ENCODE results near the gene SEMA6C. TPM values are rescaled to one million over a fixed set of nuclear protein-coding genes. Genes with fewer than 3 reads are reported as not detected.

Gene SEMA6C
- total and polyA plus RNA-seq, 2 of the 8 experiments (the other 6 are each of a cell fraction or from before 2014, with no cell fraction given) = 12.2 to 15.7 TPM

DNA sequence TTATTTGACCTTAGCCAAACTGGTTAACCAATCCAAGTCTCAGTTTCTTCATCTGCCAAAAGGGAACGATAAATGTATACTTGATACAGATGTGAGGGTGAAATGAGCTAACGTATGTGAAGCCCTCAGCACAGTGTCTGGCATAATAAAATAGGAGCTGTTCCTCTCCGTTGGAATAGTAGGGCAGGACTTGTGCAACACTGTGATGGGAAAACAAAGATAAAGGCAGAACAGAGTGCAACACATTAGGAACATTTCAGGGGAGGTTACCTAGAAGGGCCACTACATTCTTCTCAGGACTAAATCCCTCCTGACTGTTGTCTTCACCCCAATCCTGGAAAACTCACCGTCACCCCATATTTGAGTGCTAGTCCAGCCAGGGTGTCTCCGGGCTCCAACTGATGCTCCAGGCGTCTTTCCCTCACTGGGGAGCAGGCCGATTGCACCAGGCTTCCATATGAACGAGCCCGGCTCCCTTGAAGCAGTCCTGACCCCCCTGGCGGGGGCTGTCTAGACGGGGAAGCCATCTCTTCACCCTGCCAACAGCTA, 18.4 kb upstream of the SEMA6C start:
- H3K23ac ChIP-seq (ENCODE audit: insufficient read length) = no peak overlapping the region
- no peak for TF ChIP-seq TCF12 (IDR thresholded peaks at IDR 0.05; ENCODE audit: low read depth, low read length)
- TF ChIP-seq, protein P1, sequence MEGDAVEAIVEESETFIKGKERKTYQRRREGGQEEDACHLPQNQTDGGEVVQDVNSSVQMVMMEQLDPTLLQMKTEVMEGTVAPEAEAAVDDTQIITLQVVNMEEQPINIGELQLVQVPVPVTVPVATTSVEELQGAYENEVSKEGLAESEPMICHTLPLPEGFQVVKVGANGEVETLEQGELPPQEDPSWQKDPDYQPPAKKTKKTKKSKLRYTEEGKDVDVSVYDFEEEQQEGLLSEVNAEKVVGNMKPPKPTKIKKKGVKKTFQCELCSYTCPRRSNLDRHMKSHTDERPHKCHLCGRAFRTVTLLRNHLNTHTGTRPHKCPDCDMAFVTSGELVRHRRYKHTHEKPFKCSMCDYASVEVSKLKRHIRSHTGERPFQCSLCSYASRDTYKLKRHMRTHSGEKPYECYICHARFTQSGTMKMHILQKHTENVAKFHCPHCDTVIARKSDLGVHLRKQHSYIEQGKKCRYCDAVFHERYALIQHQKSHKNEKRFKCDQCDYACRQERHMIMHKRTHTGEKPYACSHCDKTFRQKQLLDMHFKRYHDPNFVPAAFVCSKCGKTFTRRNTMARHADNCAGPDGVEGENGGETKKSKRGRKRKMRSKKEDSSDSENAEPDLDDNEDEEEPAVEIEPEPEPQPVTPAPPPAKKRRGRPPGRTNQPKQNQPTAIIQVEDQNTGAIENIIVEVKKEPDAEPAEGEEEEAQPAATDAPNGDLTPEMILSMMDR (IDR thresholded peaks at IDR 0.05; ENCODE audit: control extremely low read depth in 1 of 3, insufficient read depth in 1 of 3, low read depth in 1 of 3, low read length in 3 of 3) = no peak
- TF ChIP-seq SRF (IDR thresholded peaks at IDR 0.05; ENCODE audit: low read depth, low read length) = no peak
- no peak for TF ChIP-seq POU5F1 (IDR thresholded peaks at IDR 0.05; ENCODE audit: low read depth, low read length)
- no peak for TF ChIP-seq CTBP2 (IDR thresholded peaks at IDR 0.05; ENCODE audit: borderline replicate concordance, insufficient read depth, insufficient read length, low read length)
- no peak for TF ChIP-seq TEAD4 (IDR thresholded peaks at IDR 0.05; ENCODE audit: low read depth, low read length)

More for the DNA sequence above, 18.4 kb upstream of the SEMA6C start:
- Histone ChIP-seq H2BK20ac (ENCODE audit: low read length) (no peak overlapping the region), H3K4ac (replicated peaks; ENCODE audit: insufficient read length, low read depth, low read length) (no peak overlapping the region), H2AFZ (ENCODE audit: low read length) (no peak overlapping the region), H3K23me2 (ENCODE audit: low read depth, low read length) (peaks cover 17% of the 10 kb centered on the region), H3K27me3 (replicated peaks in 1 of 4; ENCODE audit: control insufficient read depth in 3 of 4, extremely low read depth in 1 of 4, insufficient read depth in 3 of 4, low read length in 3 of 4) (no peaks in the 10 kb centered on the region), H4K8ac (ENCODE audit: extremely low read depth, insufficient read depth, low read length) (no peak overlapping the region), H2BK15ac (ENCODE audit: low read length) (no peak overlapping the region), H3K4me1 (replicated peaks in 1 of 4; ENCODE audit: control insufficient read depth in 3 of 4, insufficient read depth in 4 of 4, low read length in 3 of 4) (peaks cover 5 to 10% (median 5%) of the 10 kb centered on the region in 4 experiments), H3K79me1 (ENCODE audit: low read depth, low read length) (0 out of 2 replicates have a peak, but pooled peaks cover 3% of the 10 kb centered on the region), H3K9ac (replicated peaks in 1 of 4; ENCODE audit: extremely low read depth in 1 of 4, low read depth in 3 of 4, low read length in 3 of 4) (no peak overlapping the region; a peak in 1 of 7 replicates), H3K27ac (ENCODE audit: low read depth, low read length) (no peak overlapping the region), H3K14ac (ENCODE audit: insufficient read length) (no peak overlapping the region), H2BK12ac (ENCODE audit: low read depth, low read length) (no peak overlapping the region), H3K4me3 (ENCODE audit: extremely low read depth in 1 of 4, insufficient read depth in 2 of 4, low read depth in 3 of 4, low read length in 4 of 4) (peak overlapping the region; percentile 80 to 99 (median 95)), H3K56ac (replicated peaks; ENCODE audit: insufficient read length, low read depth, low read length) (no peak overlapping the region), H4K5ac (ENCODE audit: insufficient read length, low read depth, low read length) (no peak overlapping the region), H2AK5ac (ENCODE audit: low read depth, low read length) (no peak overlapping the region), H3K18ac (ENCODE audit: extremely low read depth, low read length) (no peak overlapping the region), H4K91ac (replicated peaks; ENCODE audit: insufficient read length, low read length) (no peak overlapping the region), H3K79me2 (ENCODE audit: control insufficient read depth in 1 of 2, insufficient read depth in 2 of 2, low read length in 2 of 2) (peaks cover 0 to 12% of the 10 kb centered on the region in 2 experiments; a peak in 2 of 4 replicates), H2BK5ac (ENCODE audit: low read depth, low read length) (no peak overlapping the region), H3K9me3 (ENCODE audit: insufficient read depth in 2 of 2, low read depth in 1 of 2, low read length in 1 of 2) (no peaks in the 10 kb centered on the region), H3K4me2 (ENCODE audit: insufficient read depth in 1 of 2, low read depth in 2 of 2, low read length in 2 of 2) (peak overlapping the region; percentile 74 to 89), H2BK120ac (replicated peaks; ENCODE audit: low read depth, low read length) (no peak overlapping the region), H3K36me3 (ENCODE audit: control insufficient read depth in 2 of 4, insufficient read depth in 4 of 4, low read length in 3 of 4) (peaks cover 0 to 18% (median 8%) of the 10 kb centered on the region in 4 experiments; a peak in 5 of 8 replicates), H4K20me1 (replicated peaks in 1 of 2; ENCODE audit: control insufficient read depth in 1 of 2, insufficient read depth in 2 of 2, low read length in 2 of 2) (no peaks in the 10 kb centered on the region)
- no peak for DNase-seq (ENCODE audit: low read depth in 1 of 2, low spot score in 2 of 2)
- POLR2A ChIA-PET (ENCODE audit: partially characterized antibody) = interaction anchor here (0.7 to 2.4 kb wide), 12 partner anchors 8 to 196 kb away, joined by 3 to 13 read pairs (median 4); partner anchors contain the start of genes PSMD4, SEMA6C and TNFAIP8L2
- FAIRE-seq = no peak
- CTCF ChIA-PET (ENCODE audit: partially characterized antibody) = interaction anchor here (1.0 to 2.7 kb wide), 6 partner anchors 10 to 117 kb away, joined by 3 to 11 read pairs (median 4); partner anchors contain the start of genes C1orf56, MLLT11 and VPS72
- 40% methylated on average over 11 of the region's 11 CpGs; no CpG with 5 or more reads in 1 of the 2 experiments for WGBS, 2 experiments (ENCODE audit: extremely low coverage in 1 of 2, insufficient coverage in 1 of 2, insufficient read length in 1 of 2, insufficient replicate concordance in 2 of 2, low coverage in 1 of 2, low lambda C conversion rate in 2 of 2, missing lambda C conversion rate in 1 of 2)
